SU-DHL-6 (cell line): Measurements from ENCODE around the gene RNF144A.

Source experiments
- CTCF ChIP-seq: fragments of 200-600 bp; sonication (generic); IDR thresholded peaks from one replicate; pipeline ENCODE4 v1.5.1; 2017; ENCODE audit warnings: antibody characterized with exemption, mild to moderate bottlenecking, low read length, moderate library complexity; ENCODE audit not compliant: insufficient read depth, poor library complexity, severe bottlenecking
- EZH2phosphoT487 ChIP-seq: fragments of 200-600 bp; sonication (generic), shearing (Covaris generic); conservative IDR thresholded peaks from 2 replicates; pipeline ENCODE4 v1.6.1; 2018; ENCODE audit warnings: mild to moderate bottlenecking, antibody characterized with exemption, low read length, moderate library complexity, mixed read lengths

DNA sequence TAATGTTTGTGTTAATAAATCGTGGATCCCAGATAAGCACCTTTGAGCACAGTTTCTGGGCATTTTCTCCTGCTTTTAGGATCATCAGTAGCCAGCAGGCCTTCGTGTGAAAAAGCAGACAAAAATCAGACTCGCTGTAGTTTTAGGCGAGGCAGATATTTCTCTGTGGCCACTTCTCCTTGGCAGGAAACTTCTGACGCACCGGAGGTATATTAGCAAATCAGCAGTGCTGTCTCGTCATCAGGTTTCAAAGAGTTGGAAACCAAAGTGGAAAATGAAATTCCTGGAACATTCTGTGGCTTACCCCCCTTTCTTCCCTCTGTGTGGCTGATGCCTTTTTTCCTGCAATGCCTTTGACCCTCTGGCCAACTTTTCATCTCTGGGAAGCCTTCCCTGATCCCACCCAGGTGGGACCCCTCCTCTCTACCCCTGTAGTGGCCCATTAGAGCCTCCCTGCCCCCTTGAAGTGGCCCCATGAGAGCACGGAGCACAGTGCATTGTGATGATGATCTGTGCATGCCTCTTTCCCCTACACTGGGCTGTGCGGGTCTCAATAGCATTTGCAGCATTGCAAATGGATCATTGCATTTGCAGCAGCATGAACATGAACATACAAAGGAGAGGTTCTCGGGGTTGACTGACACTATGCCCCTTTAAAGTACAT lies 93.3 kb downstream of the RNF144A start:
- TF ChIP-seq CTCF (no peak), EZH2phosphoT487 (no peak)
